ENCODE data around the gene RGL2.

GRCh38 chr6:33298773-33299236 is at the start of gene RGL2:
- TF ChIP-seq, protein P1, sequence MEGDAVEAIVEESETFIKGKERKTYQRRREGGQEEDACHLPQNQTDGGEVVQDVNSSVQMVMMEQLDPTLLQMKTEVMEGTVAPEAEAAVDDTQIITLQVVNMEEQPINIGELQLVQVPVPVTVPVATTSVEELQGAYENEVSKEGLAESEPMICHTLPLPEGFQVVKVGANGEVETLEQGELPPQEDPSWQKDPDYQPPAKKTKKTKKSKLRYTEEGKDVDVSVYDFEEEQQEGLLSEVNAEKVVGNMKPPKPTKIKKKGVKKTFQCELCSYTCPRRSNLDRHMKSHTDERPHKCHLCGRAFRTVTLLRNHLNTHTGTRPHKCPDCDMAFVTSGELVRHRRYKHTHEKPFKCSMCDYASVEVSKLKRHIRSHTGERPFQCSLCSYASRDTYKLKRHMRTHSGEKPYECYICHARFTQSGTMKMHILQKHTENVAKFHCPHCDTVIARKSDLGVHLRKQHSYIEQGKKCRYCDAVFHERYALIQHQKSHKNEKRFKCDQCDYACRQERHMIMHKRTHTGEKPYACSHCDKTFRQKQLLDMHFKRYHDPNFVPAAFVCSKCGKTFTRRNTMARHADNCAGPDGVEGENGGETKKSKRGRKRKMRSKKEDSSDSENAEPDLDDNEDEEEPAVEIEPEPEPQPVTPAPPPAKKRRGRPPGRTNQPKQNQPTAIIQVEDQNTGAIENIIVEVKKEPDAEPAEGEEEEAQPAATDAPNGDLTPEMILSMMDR (IDR thresholded peaks at IDR 0.05), result no peak
- no peak for TF ChIP-seq POLR2A (IDR thresholded peaks at IDR 0.05)

Data from lower leg skin (tissue), 3 donors.